Measurements from ENCODE around the gene ZNF423.

ZNF423 gene

GRCh38 chr16:49473131-49473530 lies 382.8 kb downstream of the ZNF423 start:
- H3K9ac ChIP-seq (ENCODE audit: low read depth, low read length) = no peak overlapping the region
- no peaks in the 10 kb centered on the region for H3K27me3 ChIP-seq (ENCODE audit: control insufficient read depth, insufficient read depth, low read length)
- no peaks in the 10 kb centered on the region for H3K36me3 ChIP-seq (ENCODE audit: insufficient read depth, low read length)
- no peaks in the 10 kb centered on the region for H3K4me1 ChIP-seq (ENCODE audit: control insufficient read depth, insufficient read depth, low read length)
- H3K9me3 ChIP-seq (replicated peaks; ENCODE audit: low read length) = no peaks in the 10 kb centered on the region
- H3K4me3 ChIP-seq (ENCODE audit: low read length) = no peak overlapping the region
- H3K4me2 ChIP-seq (ENCODE audit: low read length) = no peak overlapping the region

DNA sequence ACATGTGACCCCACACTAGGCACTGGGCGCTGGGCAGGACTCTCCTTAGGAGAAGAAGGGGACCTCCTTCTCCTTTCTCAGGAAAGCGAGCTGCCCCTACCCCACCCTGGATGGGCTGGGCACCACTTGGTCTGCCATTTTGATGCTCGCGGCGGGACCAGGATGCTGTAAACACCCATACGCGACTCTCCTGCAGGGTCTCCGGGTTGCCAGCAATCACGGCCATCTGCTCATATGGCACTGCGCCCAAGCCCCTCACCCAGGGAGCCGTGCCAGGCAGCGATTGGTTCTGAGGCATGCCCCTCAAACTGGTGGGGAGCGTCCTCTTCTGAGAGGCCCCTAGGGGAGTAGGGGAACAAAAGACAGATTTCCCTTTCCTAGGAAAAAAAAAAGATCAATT lies 383.3 kb downstream of the ZNF423 start:
- H3K9ac ChIP-seq (ENCODE audit: low read depth, low read length) = no peak overlapping the region
- no peak overlapping the region for H3K4me3 ChIP-seq (ENCODE audit: low read length)
- H3K4me2 ChIP-seq (ENCODE audit: low read length) = no peak overlapping the region
- H3K27me3 ChIP-seq (ENCODE audit: control insufficient read depth, insufficient read depth, low read length) = no peaks in the 10 kb centered on the region
- H3K4me1 ChIP-seq (ENCODE audit: control insufficient read depth, insufficient read depth, low read length) = no peaks in the 10 kb centered on the region
- H3K9me3 ChIP-seq (replicated peaks; ENCODE audit: low read length) = no peaks in the 10 kb centered on the region
- no peaks in the 10 kb centered on the region for H3K36me3 ChIP-seq (ENCODE audit: insufficient read depth, low read length)

GRCh38 chr16:49471038-49471727 lies 384.7 kb downstream of the ZNF423 start:
- H3K4me3 ChIP-seq (ENCODE audit: low read length) = no peak overlapping the region
- no peak overlapping the region for H3K4me2 ChIP-seq (ENCODE audit: low read length)
- H3K4me1 ChIP-seq (ENCODE audit: control insufficient read depth, insufficient read depth, low read length) = no peaks in the 10 kb centered on the region
- H3K36me3 ChIP-seq (ENCODE audit: insufficient read depth, low read length) = no peaks in the 10 kb centered on the region
- H3K9ac ChIP-seq (ENCODE audit: low read depth, low read length) = no peak overlapping the region
- H3K9me3 ChIP-seq (replicated peaks; ENCODE audit: low read length) = no peaks in the 10 kb centered on the region
- H3K27me3 ChIP-seq (ENCODE audit: control insufficient read depth, insufficient read depth, low read length) = no peaks in the 10 kb centered on the region

DNA sequence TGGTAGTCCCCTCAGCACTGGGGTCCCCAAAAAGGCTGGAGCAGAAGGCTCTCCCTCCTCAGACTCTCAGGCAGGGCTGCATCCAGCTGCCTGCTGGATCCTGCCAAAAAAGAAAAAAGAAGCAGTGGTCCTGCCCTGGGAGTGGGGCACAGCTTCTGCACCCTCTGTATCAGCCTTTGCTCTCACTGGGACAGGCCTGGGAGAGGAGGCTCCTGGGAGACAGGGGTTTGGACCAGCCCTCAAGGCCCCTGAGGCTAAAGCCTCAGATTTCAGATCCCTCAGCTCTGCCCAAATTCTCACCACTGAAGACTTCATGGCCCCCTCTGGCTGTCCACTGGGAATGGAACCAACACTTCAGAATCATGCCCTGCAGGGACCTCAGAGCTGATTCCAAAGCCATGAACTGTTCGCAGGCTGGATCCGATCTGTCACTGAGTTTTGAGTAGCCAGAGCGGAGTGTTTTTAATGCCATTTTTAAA lies 385.4 kb downstream of the ZNF423 start:
- H3K4me1 ChIP-seq (ENCODE audit: control insufficient read depth, insufficient read depth, low read length) = no peaks in the 10 kb centered on the region
- no peaks in the 10 kb centered on the region for H3K9me3 ChIP-seq (replicated peaks; ENCODE audit: low read length)
- no peak overlapping the region for H3K9ac ChIP-seq (ENCODE audit: low read depth, low read length)
- H3K36me3 ChIP-seq (ENCODE audit: insufficient read depth, low read length) = no peaks in the 10 kb centered on the region
- H3K4me2 ChIP-seq (ENCODE audit: low read length) = no peak overlapping the region
- H3K27me3 ChIP-seq (ENCODE audit: control insufficient read depth, insufficient read depth, low read length) = no peaks in the 10 kb centered on the region
- H3K4me3 ChIP-seq (ENCODE audit: low read length) = no peak overlapping the region

DNA sequence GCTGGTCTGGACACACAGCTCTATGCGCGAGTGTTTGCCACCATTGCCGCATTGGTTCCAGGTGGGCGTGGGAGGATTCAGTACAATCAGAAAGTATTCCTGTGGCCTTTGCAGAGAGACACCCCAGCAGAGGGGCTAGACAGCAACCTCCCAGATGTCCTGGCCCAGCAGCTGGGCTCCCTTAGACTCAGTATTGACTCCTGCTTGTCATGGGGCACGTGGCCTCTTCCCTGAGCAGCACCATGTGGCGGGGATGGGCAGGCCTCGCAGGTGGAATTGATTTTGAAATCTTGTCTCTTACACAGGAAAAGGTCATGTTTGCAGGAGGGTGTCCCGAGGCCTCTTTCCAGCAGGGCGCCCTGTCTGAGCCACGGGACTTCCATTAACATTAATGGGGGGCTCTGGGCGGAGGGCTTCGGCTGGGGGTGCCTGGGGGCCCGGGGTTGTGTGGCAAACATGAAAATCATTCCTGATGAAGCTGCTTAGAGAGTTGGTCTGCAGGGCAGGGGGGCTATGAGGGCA lies 385.9 kb downstream of the ZNF423 start:
- Histone ChIP-seq H3K36me3 (ENCODE audit: insufficient read depth, low read length) (no peaks in the 10 kb centered on the region), H3K4me2 (ENCODE audit: low read length) (no peak overlapping the region), H3K9me3 (replicated peaks; ENCODE audit: low read length) (no peaks in the 10 kb centered on the region), H3K4me1 (ENCODE audit: control insufficient read depth, insufficient read depth, low read length) (no peaks in the 10 kb centered on the region), H3K9ac (ENCODE audit: low read depth, low read length) (no peak overlapping the region), H3K27me3 (ENCODE audit: control insufficient read depth, insufficient read depth, low read length) (no peaks in the 10 kb centered on the region), H3K4me3 (ENCODE audit: low read length) (no peak overlapping the region)

DNA sequence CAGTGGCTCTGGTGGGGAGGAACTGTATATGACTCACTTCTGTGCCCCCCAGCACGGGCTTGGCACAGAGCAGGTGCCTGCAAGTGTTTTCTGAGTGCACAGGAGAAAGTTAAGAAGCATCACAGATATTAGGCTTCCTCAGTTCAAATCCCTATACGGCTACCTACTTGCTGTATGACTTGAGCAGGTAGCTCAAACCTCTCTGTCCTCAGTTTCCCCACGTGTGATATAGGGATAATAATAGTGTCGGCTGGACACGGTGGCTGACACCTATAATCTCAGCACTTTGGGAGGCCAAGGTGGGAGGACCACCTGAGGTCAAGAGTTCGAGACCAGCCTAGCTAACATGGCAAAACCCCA lies 386.6 kb downstream of the ZNF423 start:
- Histone ChIP-seq H3K4me1 (ENCODE audit: control insufficient read depth, insufficient read depth, low read length) (no peaks in the 10 kb centered on the region), H3K36me3 (ENCODE audit: insufficient read depth, low read length) (no peaks in the 10 kb centered on the region), H3K9me3 (replicated peaks; ENCODE audit: low read length) (no peaks in the 10 kb centered on the region), H3K27me3 (ENCODE audit: control insufficient read depth, insufficient read depth, low read length) (no peaks in the 10 kb centered on the region), H3K9ac (ENCODE audit: low read depth, low read length) (no peak overlapping the region), H3K4me2 (ENCODE audit: low read length) (no peak overlapping the region), H3K4me3 (ENCODE audit: low read length) (no peak overlapping the region)

- H3K9ac ChIP-seq (ENCODE audit: low read depth, low read length) = no peak overlapping the region
- no peak overlapping the region for H3K4me3 ChIP-seq (ENCODE audit: low read length)
Observed at GRCh38 chr16:49468611-49469310, 387.2 kb downstream of the ZNF423 start.

GRCh38 chr16:49467540-49468372 lies 388.2 kb downstream of the ZNF423 start:
- no peak overlapping the region for H3K9ac ChIP-seq (ENCODE audit: low read depth, low read length)

More at GRCh38 chr16:49468611-49469310, 387.2 kb downstream of the ZNF423 start:
- H3K4me2 ChIP-seq (ENCODE audit: low read length) = no peak overlapping the region
- H3K36me3 ChIP-seq (ENCODE audit: insufficient read depth, low read length) = no peaks in the 10 kb centered on the region
- H3K9me3 ChIP-seq (replicated peaks; ENCODE audit: low read length) = no peaks in the 10 kb centered on the region
- H3K27me3 ChIP-seq (ENCODE audit: control insufficient read depth, insufficient read depth, low read length) = no peaks in the 10 kb centered on the region
- H3K4me1 ChIP-seq (ENCODE audit: control insufficient read depth, insufficient read depth, low read length) = no peaks in the 10 kb centered on the region

GRCh38 chr16:49466881-49467280 lies 389.0 kb downstream of the ZNF423 start:
- H3K9me3 ChIP-seq (replicated peaks; ENCODE audit: low read length) = no peaks in the 10 kb centered on the region
- no peaks in the 10 kb centered on the region for H3K36me3 ChIP-seq (ENCODE audit: insufficient read depth, low read length)
- no peaks in the 10 kb centered on the region for H3K27me3 ChIP-seq (ENCODE audit: control insufficient read depth, insufficient read depth, low read length)

More at GRCh38 chr16:49467540-49468372, 388.2 kb downstream of the ZNF423 start:
- Histone ChIP-seq H3K36me3 (ENCODE audit: insufficient read depth, low read length) (no peaks in the 10 kb centered on the region), H3K9me3 (replicated peaks; ENCODE audit: low read length) (no peaks in the 10 kb centered on the region), H3K27me3 (ENCODE audit: control insufficient read depth, insufficient read depth, low read length) (no peaks in the 10 kb centered on the region), H3K4me1 (ENCODE audit: control insufficient read depth, insufficient read depth, low read length) (no peaks in the 10 kb centered on the region), H3K4me3 (ENCODE audit: low read length) (no peak overlapping the region), H3K4me2 (ENCODE audit: low read length) (no peak overlapping the region)

DNA sequence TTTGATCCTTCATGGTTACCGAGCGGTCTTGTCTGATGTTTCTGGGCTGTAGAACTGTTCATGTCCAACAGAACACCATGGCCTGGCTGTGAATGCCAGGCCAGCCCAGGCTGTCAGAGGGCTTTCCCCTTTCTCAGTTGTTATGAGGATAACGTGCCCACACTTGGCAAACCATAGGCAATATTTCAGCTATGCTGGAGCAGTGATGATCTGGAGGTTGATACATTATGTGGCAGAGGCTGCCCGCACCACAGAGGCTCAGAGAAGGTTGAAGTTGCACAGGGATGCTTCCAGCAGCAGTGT lies 389.4 kb downstream of the ZNF423 start:
- H3K4me2 ChIP-seq (ENCODE audit: low read length) = no peak overlapping the region
- H3K36me3 ChIP-seq (ENCODE audit: insufficient read depth, low read length) = no peaks in the 10 kb centered on the region
- H3K9me3 ChIP-seq (replicated peaks; ENCODE audit: low read length) = no peaks in the 10 kb centered on the region
- no peak overlapping the region for H3K9ac ChIP-seq (ENCODE audit: low read depth, low read length)
- H3K27me3 ChIP-seq (ENCODE audit: control insufficient read depth, insufficient read depth, low read length) = no peaks in the 10 kb centered on the region
- H3K4me3 ChIP-seq (ENCODE audit: low read length) = no peak overlapping the region
- no peaks in the 10 kb centered on the region for H3K4me1 ChIP-seq (ENCODE audit: control insufficient read depth, insufficient read depth, low read length)

More at GRCh38 chr16:49466881-49467280, 389.0 kb downstream of the ZNF423 start:
- no peak overlapping the region for H3K9ac ChIP-seq (ENCODE audit: low read depth, low read length)
- no peak overlapping the region for H3K4me2 ChIP-seq (ENCODE audit: low read length)
- no peak overlapping the region for H3K4me3 ChIP-seq (ENCODE audit: low read length)
- no peaks in the 10 kb centered on the region for H3K4me1 ChIP-seq (ENCODE audit: control insufficient read depth, insufficient read depth, low read length)

Data from skeletal muscle satellite cell (primary cell).